ENCODE data around the gene CASP2. TPM values are rescaled to one million over a fixed set of nuclear protein-coding genes. Genes with fewer than 3 reads are reported as not detected.

Gene CASP2
- total and polyA plus RNA-seq, 11 donors = 5.4 to 18.3 (median 11.8) TPM

DNA sequence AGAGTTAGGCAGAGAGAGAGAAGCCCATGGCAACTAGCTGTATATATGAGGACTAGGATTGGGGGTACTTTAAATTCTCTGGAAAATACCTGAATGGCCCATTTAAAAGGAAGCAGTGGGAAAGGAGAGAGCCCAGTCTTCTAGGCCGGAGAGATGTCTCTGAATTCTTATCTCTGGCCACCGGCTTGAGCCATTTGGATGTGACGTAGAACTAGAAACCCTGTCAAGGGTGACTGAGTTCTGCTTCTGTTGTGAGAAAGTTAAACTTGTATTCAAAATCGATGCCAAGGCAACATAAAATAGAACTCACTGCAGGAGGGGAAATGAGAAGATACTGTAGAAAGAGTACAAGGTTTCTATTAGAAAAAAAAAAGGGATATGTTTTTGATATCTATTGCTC is 31.2 kb upstream of the CASP2 start:
- 79 to 88% (median 85%) methylated on average over 4 of the region's 4 CpGs for WGBS, 4 donors
- no peak overlapping the region for H3K27ac ChIP-seq
- intact Hi-C loops (cut with DNase I) = loop anchor here in 1 of 10 donors (5.0 kb wide), 1 partner anchor 40 kb away; no protein-coding TSS in a partner anchor
- H3K27me3 ChIP-seq = no peaks in the 10 kb centered on the region
- DNase-seq = no peak
- H3K36me3 ChIP-seq = no peaks in the 10 kb centered on the region
- ATAC-seq = no peak
- no peak overlapping the region for H3K4me3 ChIP-seq
- H3K4me1 ChIP-seq = peaks cover 0 to 8% (median 0%) of the 10 kb centered on the region in 12 donors
- H3K9me3 ChIP-seq = no peaks in the 10 kb centered on the region
- no peak for TF ChIP-seq CTCF (IDR thresholded peaks at IDR 0.05)
- no peak for TF ChIP-seq POLR2A (IDR thresholded peaks at IDR 0.05)

DNA sequence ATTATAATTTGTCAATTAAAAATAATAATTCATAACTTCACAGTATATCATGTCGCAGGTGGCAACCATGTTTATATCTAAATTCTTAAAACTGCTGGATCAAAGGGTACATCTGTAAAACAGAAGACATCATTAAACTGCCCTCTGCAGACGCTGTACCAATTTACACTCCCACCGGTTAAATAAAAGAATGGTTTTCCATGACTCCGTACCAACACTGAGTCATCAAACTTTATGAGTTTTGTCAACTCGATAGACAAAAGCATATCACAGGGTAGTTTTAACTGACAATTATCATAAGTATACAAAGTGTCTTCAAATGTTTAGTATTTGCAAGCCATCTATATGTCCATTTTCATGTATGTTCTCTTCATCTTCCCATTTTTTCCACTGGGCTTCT is 30.6 kb upstream of the CASP2 start:
- Histone ChIP-seq H3K27me3 (no peaks in the 10 kb centered on the region), H3K27ac (no peak overlapping the region), H3K4me1 (peaks cover 0 to 9% (median 0%) of the 10 kb centered on the region in 12 donors), H3K4me3 (no peak overlapping the region), H3K36me3 (no peaks in the 10 kb centered on the region), H3K9me3 (no peaks in the 10 kb centered on the region)
- no peak for DNase-seq
- no peak for TF ChIP-seq CTCF (IDR thresholded peaks at IDR 0.05)
- TF ChIP-seq POLR2A (IDR thresholded peaks at IDR 0.05) = no peak
- intact Hi-C loops (cut with DNase I) = loop anchor here in 1 of 10 donors (5.0 kb wide), 1 partner anchor 40 kb away; no protein-coding TSS in a partner anchor
- ATAC-seq = no peak
- 85 to 90% (median 87%) methylated on average over 5 of the region's 5 CpGs for WGBS, 4 donors

GRCh38 chr7:143258831-143259230 is 29.3 kb upstream of the CASP2 start:
- 30 to 42% (median 37%) methylated on average over 2 of the region's 2 CpGs for WGBS, 4 donors
- Histone ChIP-seq H3K4me1 (peaks cover 0 to 14% (median 4%) of the 10 kb centered on the region in 12 donors), H3K36me3 (no peaks in the 10 kb centered on the region), H3K27ac (peak overlapping the region; percentile 18 to 68 (median 42)), H3K4me3 (peak overlapping the region in 1 of 12 donors; percentile 6), H3K9me3 (no peaks in the 10 kb centered on the region), H3K27me3 (no peaks in the 10 kb centered on the region)
- ATAC-seq (peak; percentile 25 to 47 (median 43)), DNase-seq (peak in 1 of 5 donors; percentile 40)
- intact Hi-C loops (cut with DNase I) = loop anchor here in 1 of 10 donors (5.0 kb wide), 1 partner anchor 38 kb away; no protein-coding TSS in a partner anchor
- no peak for TF ChIP-seq POLR2A (IDR thresholded peaks at IDR 0.05)
- TF ChIP-seq CTCF (IDR thresholded peaks at IDR 0.05) = no peak

GRCh38 chr7:143259765-143260164 is 28.4 kb upstream of the CASP2 start:
- intact Hi-C loops (cut with DNase I) = loop anchor here in 4 of 10 donors (5.0 to 10.0 kb wide), 4 partner anchors 38 to 115 kb away; no protein-coding TSS in a partner anchor
- no peaks in the 10 kb centered on the region for H3K27me3 ChIP-seq
- H3K27ac ChIP-seq = no peak overlapping the region
- no peak for TF ChIP-seq CTCF (IDR thresholded peaks at IDR 0.05)
- no peak for TF ChIP-seq POLR2A (IDR thresholded peaks at IDR 0.05)
- H3K36me3 ChIP-seq = no peaks in the 10 kb centered on the region
- H3K9me3 ChIP-seq = no peaks in the 10 kb centered on the region
- peaks cover 3 to 22% (median 12%) of the 10 kb centered on the region in 12 donors for H3K4me1 ChIP-seq
- 86 to 94% (median 89%) methylated on average over 2 of the region's 2 CpGs for WGBS, 4 donors
- H3K4me3 ChIP-seq = no peak overlapping the region
- DNase-seq (no peak), ATAC-seq (no peak)

Data from heart left ventricle (tissue), 16 donors.